CD4-positive, alpha-beta T cell treated with Interleukin-17A for 1 hour (primary cell): ENCODE measurements around the gene ATP8A2.

ENCODE experiments used
- DNase-seq: peaks from one replicate; pipeline ENCODE4 v3.0.0-alpha.2; 2020

Gene ATP8A2

DNA sequence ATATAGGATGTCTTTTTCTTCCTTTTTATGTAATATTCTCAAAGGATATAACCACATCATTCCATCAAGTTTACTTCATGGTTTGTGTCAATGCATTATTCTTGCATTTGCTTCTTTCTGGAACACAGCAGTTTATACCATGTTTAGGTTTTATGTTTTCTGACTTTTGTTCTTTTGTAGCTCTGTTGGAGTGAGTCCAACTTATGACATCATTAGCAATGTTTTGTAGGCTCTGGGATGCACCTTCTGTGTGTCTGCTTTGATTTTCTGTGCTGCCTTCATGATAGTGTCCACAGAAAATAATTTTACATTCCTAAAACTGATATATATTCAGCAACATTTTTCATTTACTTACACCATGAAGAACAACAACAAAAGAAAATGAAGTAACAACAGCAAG is 611.1 kb downstream of the ATP8A2 start:
- DNase-seq, result no peak

DNA sequence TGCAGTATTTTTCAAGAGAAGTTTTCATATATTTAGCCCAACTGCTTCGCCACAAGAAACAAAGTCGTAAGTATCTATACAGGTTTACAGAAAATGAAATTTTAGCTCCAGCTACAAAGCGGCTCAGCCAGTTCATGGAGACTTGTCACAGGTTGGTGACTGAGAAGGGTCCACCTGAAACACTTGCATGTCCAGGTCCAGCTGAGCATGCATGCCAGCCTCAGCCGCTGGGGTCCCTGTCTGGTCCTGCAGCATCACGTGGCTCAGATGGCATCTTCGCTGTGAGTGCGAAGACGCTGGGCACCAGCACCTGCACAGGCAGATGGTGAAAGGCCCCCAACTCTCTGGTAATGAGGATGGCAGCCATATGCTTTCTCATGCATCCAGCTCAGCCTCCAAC is 616.2 kb downstream of the ATP8A2 start:
- DNase-seq, result no peak

DNA sequence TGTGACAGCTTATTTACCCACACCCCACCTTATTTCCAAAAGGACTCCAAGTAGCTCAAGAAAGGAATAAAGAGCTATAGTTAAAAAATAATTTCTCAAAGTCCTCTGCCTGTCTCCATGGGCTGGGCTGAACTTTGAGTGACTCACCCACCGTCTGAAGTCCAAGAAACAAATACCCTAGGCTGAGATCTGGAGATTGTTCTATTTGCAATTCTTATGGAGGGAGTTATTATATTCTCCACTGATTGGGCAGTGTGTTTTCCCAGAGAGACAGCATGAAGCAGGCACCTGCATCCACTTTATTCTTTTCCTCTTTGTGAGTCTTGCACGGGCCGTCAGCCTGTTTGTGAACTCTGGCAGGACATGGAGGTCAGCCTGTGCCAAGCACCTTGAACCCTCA is 616.9 kb downstream of the ATP8A2 start:
- DNase-seq, result no peak

DNA sequence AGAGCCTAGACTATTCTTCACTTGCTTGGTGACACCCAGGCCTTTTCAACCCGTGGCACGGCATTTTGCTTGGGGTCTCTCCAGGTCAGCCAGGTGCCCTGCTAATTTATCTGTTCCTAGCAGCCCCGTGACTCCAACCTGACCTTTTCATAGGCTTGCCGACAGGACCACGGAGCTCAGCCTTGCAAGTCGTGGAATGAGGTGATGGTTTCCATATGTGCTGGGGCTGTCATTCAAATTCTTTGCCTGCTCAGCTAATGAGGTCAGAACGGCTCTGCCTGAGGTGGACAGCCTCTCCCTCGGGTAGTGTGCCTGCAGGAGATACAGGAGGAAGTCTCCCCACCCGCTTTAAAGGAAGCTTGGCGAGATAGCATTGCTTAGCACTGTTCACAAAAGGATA is 619.0 kb downstream of the ATP8A2 start:
- DNase-seq, result no peak

DNA sequence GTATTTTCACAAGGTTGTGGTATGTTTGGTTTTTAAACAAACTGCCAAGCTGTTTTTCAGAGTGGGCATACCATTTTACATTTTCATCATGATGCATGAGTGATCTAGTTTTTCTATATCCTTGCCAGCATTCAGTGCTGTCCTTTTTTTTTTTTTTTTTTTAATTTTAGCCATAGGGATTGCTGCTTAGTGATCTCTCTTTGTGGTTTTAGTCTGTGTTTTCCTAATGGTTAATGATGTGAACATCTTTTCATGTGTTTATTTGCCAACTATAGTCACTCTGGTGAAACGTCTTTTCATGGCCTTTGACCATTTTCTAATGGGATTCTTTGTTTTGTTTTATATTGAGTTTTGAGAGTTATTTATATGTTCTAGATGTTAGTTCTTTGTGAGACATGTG is 620.3 kb downstream of the ATP8A2 start:
- DNase-seq, result no peak

DNA sequence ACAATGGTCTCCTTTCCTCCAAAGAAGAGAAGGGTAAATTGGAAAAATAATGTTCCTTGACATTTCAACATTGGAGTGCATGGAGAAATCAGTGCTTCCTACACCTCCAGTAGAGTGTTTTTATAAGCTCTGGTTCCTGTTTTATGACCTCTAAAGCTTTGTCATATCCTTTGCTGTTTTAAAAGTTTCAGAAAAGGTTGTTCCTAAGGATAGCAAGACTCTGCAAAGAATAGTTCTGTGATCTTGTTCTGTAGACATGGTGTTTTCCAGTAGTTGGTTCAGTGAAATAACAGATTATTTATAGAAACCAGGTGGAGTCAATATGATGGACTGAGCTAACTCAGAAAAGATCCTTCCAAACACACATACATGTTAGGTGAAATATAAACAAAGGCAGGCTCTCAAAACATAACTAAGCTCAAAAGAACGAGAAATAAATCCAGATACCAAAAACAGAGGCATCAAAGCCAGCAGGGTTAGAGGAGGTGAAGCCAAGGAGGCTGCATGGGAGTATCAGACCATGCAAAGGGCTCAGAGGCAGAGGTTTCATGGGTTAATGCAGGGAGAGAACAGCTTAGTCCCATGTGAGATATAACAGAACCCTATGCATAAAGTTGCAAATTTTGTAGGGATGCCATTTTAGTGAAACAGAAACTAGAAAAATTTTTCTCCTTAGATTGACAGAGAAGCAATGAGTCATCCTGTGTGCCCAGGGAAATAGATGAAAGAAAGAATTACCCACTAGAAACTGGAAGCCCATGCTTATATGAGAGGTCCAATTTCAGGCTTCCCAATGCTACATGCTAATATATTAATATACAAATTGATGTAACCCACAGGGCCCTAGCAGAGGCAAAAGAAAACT is 635.7 kb downstream of the ATP8A2 start:
- no peak for DNase-seq

DNA sequence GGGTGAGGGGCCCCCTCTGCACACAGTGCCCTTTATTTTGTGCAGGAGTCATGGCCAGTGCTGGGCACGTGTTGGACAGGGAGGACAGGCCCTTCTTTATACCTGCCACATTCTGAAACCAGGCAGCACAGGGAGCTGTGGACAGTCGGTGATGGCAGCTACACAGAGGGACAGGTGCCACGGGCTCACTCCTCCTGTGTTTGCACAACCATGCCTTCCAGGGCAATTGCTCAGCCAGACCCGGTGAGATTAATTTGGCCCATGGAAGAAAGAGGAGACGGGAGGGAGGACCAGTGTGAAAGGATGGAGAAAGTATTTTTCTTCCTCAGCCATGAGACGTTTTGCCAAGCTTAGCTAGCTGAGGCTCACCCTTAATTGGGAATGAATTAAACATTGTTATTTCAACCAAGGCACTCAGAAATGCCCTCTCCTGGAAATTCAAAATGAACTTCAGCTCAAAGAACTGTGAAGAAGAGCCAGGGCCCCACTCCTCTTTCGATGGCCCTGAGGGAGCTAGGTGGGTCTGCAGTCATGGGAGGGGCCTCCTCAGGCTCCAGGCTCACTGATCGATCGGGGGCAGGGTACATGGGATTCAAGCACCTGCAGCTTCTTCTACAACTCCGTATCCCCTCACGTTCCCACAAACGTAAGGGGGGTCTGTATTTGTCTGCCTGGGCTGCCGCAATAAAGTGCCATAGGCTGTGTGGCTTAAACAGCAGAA is 638.9 kb downstream of the ATP8A2 start:
- DNase-seq, result no peak

DNA sequence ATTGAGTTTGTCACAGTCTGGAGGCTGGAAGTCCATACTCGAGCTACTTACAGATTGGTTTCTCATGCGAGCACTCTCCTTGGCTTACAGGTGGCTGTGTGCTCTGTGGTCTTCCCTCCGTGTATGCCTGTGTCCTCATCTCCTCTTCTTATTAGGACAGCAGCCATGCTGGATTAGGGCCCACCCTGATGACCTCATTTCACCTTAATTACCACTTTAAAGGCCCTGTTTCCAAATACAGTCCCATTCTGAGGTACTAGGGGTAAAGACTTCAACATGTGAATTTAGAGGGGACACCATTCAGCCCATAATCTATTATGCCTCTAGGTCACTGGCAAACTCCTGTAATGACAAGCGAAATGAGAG is 639.4 kb downstream of the ATP8A2 start:
- no peak for DNase-seq

DNA sequence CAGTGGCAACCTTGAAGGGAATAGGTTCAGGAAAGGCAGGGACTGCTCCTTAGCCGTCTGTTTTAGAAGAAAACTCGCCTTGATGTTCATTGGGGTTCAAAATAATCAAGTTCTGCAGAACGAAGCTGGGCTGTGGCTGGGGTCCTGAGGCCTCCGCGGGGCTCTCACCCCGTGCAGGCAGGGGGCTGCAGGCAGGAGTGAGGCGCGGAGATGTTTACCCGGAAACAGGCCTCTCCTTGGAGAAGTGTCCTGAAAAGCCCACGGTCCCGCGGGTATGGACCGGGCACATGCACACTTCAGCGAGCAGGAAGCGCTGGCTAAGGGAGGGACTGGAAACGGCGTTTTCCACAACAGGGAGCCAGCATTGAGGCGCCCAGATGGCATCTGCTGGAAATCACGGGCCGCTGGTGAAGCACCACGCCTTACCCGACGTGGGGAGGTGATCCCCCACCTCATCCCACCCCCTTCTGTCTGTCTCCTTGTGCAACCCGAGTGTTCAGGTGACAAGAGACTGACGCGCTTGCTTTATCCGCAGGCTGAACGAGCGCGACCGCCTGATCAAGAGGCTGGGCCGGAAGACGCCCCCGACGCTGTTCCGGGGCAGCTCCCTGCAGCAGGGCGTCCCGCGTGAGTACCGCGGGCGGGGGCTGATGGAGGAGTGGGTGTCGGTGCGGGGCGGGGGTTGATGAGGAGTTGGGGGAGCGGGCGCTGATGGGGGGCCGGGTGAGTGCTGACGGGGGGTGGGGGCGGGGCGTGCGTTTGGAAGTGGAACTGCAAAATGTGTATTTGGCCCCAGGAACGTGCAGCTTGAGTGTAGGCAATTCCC is 640.4 kb downstream of the ATP8A2 start:
- DNase-seq, result peak; percentile 65

DNA sequence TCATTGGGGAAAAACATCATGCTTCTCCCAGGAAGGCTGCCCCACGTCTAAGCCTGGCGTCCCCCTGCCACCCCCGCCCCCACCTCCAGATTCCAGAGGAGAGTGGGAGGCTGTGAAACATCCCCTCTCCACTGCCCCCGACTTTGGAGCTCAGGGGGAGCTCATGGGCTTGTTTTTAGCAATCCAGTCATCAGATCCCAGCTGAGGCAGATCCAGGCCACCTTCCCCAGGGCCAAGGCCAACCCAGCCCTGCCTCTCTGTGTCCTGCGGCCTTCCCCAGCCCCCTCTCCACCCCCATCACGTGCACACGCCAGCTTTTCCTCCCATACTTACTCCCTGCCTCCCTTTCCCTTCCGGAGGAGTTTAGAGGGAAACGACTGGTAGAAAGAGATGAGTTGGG is 641.2 kb downstream of the ATP8A2 start:
- no peak for DNase-seq

DNA sequence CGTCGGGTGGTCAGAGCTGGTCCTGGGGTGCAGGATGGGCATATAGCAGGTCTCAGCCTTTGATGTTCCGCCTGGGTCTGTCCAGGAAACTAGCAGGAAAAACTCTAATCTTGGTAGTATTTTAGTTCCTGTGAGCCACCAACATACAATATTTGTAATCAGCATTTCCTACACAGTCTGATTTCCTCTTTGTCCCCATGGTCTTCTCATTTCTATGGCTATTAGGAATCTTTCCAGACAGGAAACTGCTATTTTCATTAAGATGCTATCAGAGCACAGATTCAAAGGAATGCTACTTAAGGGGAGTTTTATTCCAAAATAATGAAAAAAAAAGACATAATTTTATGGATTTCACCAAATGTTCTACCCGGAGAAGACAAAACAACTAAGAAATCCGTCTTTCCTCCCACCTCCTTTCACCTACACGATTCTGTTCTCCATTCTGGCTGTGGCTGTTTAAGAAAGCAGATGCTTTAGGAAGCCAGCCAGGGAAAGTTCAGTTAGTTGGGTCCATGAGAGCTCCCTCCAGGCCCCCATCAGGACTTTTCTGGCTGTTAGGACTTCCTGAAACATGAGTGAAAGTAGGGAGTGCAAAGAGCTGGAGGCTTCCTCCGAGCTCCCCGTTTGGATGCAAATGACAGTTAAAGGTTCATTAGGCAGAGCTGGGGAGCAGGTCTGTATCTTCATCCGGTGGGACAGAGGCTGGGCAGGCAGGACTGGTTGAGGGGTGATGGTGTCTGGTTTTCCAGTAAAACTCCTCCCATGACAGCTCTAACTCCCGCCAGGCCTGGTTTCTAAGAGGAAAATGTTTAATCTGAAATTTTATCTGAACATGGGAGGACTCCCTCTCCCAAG is 643.7 kb downstream of the ATP8A2 start:
- DNase-seq, result no peak

DNA sequence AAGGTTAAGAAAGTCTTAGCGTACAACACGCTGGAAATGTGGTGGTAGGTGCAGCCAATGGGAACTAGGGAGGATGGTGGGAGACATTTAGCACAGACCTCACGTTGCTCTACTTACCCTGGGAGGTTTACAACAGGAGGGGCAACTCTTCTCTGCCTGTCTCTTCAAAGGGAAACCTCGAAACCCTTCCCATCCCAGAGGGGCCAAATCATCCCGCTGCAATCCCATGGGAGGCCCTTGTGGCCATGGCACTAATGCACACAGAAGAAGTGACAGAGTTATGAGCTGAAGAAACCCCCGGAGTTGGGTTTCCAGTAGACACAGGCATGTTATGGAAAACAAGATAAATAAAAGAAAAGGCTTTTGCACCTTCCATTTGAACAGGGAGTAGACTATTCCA is 644.4 kb downstream of the ATP8A2 start:
- DNase-seq, result no peak

DNA sequence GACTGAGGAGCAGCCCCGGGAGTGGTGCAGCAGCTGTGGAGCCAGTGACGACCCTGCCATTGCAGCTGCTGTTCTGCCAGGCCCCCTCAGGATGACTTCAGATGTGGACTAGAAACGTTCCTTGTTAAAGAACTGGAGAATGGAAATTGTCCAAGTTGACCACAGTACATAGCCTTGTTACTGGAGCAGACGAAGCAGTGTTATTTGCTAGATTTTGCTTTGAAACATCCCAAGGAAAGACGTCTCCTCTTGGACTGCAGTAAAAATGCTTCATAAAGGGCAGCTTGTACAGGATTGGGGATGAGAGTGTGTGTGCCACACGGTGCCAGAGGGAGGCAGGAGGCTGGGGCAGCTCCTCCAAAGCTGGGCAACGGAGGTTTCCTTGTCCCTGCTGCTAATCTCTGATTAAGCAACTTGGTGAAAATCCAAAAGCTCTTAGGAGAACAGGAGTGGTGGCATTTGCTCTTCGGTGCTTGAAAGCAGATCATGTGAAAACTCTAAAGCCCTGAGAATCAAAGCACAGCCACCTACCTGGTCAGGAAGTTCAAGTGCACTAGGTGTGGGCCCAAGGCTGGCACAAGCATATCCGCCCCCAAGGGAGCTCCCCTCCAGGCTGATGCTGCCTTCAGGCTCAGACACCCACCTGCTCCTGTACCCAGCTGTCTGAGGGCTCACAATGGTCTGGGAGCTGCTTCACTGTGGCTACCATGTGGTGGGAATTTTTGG is 645.6 kb downstream of the ATP8A2 start:
- DNase-seq, result peak; percentile 3

DNA sequence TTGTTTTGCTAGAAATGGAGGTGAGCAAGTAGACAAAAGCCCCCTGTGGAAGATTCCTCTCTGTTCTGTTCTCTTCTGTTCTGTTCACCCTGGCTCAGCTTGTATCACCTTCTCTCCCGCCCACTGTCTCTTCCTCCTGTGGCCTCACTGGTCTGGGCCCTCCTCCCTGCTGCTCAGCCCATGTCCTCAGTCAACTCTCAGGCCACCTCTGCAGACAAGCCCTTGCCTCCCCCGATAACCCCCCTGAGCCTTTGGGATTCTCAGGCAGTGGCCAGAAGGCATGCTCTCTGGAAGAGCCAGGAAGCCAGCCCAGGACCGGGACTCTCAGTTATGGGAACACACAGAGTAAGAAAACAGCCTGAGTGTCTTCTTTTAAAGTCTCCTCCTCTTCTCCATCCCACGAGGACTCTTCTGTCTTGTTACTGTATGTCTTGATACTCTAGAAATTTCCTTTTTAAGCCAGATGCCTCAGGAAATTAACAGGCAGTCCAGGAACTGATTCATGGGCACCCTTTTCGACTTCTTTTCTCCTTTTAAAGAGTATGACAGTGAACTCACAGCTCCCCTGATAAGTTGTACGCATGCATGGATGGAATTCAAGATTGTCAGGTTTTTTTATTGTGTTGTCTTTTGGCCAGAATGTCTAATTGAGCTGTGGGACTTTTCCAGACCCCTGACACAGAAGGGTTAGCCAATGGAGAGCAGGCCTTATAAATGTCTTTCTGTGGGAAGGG is 646.3 kb downstream of the ATP8A2 start:
- DNase-seq, result no peak

DNA sequence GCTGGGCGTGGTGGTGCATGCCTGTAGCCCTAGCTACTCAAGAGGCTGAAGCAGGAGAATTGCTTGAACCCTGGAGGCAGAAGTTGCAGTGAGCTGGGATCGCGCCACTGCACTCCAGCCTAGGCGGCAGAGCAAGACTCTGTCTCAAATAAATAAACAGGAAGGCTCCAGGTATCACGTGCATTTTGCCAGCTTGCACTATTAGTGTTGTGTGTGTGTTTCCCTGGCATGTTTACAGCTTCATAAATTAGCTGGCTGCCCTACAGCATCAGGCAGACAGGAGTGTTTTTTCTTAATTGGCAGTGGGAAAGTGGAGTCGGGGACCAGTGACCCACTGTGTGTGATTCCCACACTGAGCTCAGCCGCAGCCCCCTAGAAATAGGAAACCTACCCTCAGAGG is 647.5 kb downstream of the ATP8A2 start:
- DNase-seq, result no peak

DNA sequence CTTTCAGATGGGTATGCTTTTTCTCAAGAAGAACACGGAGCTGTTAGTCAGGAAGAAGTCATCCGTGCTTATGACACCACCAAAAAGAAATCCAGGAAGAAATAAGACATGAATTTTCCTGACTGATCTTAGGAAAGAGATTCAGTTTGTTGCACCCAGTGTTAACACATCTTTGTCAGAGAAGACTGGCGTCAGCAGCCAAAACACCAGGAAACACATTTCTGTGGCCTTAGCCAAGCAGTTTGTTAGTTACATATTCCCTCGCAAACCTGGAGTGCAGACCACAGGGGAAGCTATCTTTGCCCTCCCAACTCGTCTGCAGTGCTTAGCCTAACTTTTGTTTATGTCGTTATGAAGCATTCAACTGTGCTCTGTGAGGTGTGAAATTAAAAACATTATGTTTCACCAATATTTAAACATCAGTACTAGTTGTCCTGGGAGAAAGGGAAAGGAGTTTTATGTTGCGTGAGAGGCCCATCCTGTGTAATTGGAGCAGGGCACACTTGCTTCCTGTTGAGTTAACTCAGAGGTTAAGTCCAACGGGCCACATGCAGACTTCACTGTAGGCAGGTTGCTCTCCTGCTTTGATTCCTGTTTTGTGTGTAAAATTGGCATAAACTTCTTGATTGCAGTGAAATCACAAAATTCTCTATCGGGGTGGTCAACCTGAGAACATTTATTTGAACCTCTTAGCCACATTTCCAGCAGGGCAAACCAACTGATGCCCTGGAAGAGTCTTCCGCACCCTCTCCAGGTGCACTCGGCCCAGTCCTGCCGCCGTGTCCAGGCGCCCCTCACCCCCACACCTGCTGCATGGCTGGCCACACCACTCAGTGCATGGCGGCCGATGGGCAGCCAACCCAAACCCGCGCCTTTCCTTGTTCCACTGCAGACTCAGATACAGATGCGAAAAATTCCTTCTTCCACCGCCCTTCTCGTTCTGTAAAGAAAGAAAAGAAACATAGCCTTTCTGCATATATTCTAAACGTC is 648.4 kb downstream of the ATP8A2 start:
- no peak for DNase-seq

DNA sequence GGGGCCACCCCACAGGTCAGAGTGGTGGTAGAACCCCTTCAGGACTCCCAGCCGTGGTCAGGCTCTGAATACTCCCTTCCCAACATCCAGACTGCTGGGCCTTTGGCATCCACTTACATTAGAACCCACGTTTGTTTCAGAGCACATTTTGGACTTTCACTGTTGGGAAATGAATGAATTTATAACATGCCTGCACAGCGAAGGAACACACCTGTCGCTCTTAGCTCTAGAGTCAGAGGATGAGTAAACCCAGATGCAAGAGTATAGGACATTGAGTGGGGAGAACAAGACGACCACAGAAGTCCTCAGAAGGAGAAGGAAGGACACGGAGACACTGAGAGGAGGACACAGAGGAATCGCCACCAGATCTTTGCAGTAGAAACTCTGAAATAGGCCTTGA is 649.1 kb downstream of the ATP8A2 start:
- DNase-seq, result no peak

DNA sequence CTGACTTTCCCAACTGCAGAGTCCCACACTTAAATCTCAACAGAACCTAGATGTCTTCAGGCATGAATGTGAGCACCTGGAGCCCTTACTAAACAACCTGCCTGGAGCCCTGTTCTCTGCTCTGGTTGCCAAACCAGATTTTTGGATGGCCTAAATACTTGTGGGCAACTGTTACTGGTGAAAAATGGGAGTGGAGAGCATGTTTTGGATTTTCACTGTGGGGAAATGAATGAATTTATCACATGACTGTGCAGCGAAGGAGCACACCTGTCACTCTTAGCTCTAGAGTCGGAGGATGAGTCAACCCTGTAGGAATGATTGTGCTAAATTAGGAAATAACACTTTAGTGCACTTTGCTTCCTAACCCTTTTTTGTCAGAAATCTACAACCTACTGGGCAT is 649.7 kb downstream of the ATP8A2 start:
- DNase-seq, result no peak

DNA sequence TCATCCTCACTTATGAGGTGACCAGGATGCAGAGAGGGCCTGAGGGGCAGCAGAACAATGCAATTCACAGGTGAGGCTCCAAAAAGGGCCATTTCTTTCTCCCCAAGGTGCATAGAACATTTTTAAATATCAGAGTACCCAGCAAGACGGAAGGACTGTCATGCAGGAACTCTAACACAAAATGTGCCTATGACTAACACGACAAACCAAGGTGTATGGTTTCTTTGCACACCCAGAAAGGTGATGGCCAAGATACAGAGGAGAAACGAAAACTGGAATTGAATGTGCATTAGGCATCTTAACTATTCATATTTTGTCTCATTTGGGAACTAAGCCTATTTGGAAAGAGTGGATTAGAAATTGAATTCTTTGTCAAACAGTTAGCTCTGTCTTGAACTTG is 650.2 kb downstream of the ATP8A2 start:
- no peak for DNase-seq
